B cell (primary cell): ENCODE measurements around the gene ENOX1.

Source experiments
- CTCF ChIP-seq: fragments of 200-600 bp; IDR thresholded peaks from one replicate; pipeline ENCODE4 v1.8.0; 2022; ENCODE audit warnings: antibody characterized with exemption, mild to moderate bottlenecking
- EZH2 ChIP-seq: IDR thresholded peaks from 2 replicates; pipeline ENCODE4 v1.6.1; 2012; ENCODE audit warnings: borderline replicate concordance, low read depth, mild to moderate bottlenecking, moderate library complexity, low read length; ENCODE audit not compliant: insufficient read depth, poor library complexity, severe bottlenecking

- TF ChIP-seq CTCF = no peak
- no peak for TF ChIP-seq EZH2
Observed at GRCh38 chr13:43731296-43731695, 55.5 kb downstream of the ENOX1 start.
